Smooth muscle cell (in vitro differentiated cells): Measurements from ENCODE around the gene APLN. TPM values are rescaled to one million over a fixed set of nuclear protein-coding genes. Genes with fewer than 3 reads are reported as not detected.

Experiments used
- DNase-seq: peaks from one replicate; lab custom pipeline; 2025; ENCODE audit not compliant: unreplicated experiment; lab: John Stamatoyannopoulos, UW
- H2AFZ ChIP-seq: fragments of 200-600 bp; sonication (generic); 2 replicates; pipeline ENCODE4 v1.6.0; 2016; ENCODE audit warnings: antibody characterized with exemption, low read depth, mild to moderate bottlenecking
- H3F3A ChIP-seq: fragments of 200-600 bp; sonication (generic); 2 replicates; pipeline ENCODE4 v1.6.0; 2017; ENCODE audit warnings: antibody characterized with exemption, low read depth
- H3K27ac ChIP-seq: fragments of 200-600 bp; sonication (generic); 2 replicates; pipeline ENCODE4 v1.5.1; 2016; ENCODE audit warnings: low read depth, mild to moderate bottlenecking
- H3K27me3 ChIP-seq: fragments of 200-600 bp; sonication (generic); 2 replicates; pipeline ENCODE4 v1.6.1; 2016; ENCODE audit warnings: low read depth, mild to moderate bottlenecking
- H3K36me3 ChIP-seq: fragments of 200-600 bp; sonication (generic); 2 replicates; pipeline ENCODE4 v1.5.1; 2016; ENCODE audit warnings: low read depth
- H3K4me1 ChIP-seq: fragments of 200-600 bp; sonication (generic); 2 replicates; pipeline ENCODE4 v1.5.1; 2016; ENCODE audit warnings: low read depth
- H3K4me2 ChIP-seq: fragments of 200-600 bp; sonication (generic); 2 replicates; pipeline ENCODE4 v1.6.0; 2016; ENCODE audit warnings: mild to moderate bottlenecking
- H3K4me3 ChIP-seq: fragments of 200-600 bp; sonication (generic); 2 replicates; pipeline ENCODE4 v1.5.1; 2016; ENCODE audit warnings: mild to moderate bottlenecking
- H3K79me2 ChIP-seq: fragments of 200-600 bp; sonication (generic); 2 replicates; pipeline ENCODE4 v1.6.0; 2016; ENCODE audit warnings: low read depth, mild to moderate bottlenecking
- H3K9ac ChIP-seq: fragments of 200-600 bp; sonication (generic); 2 replicates; pipeline ENCODE4 v1.6.0; 2016; ENCODE audit warnings: low read depth
- H3K9me3 ChIP-seq: fragments of 200-600 bp; sonication (generic); replicated peaks from 2 replicates; pipeline ENCODE4 v1.5.1; 2016; ENCODE audit warnings: low read depth
- H4K20me1 ChIP-seq: fragments of 200-600 bp; sonication (generic); 2 replicates; pipeline ENCODE4 v1.6.0; 2016; ENCODE audit warnings: low read depth
- CTCF ChIP-seq: fragments of 200-600 bp; sonication (generic); IDR thresholded peaks from 2 replicates; pipeline ENCODE4 v1.5.1; 2017; ENCODE audit warnings: borderline replicate concordance, mild to moderate bottlenecking, antibody characterized with exemption; ENCODE audit not compliant: insufficient read depth, poor library complexity, severe bottlenecking
- WGBS: methylation state at CpG from one replicate; pipeline ENCODE4 v1.1.7; 2016; ENCODE audit warnings: low lambda C conversion rate; 5-methylcytosine and 5-hydroxymethylcytosine counted together
- polyA plus RNA-seq: library from polyadenylated mRNA; unstranded; fragments of >200 nt; fragmentation: Nextera tagmentation; extraction: Ambion mirVana; gene quantifications from 2 replicates; pipeline ENCODE4 v1.2.1, GENCODE V29; 2016
- total RNA-seq: library from RNA; depleted of rRNA; stranded (reverse); fragments of >200 nt; gene quantifications from 2 replicates; pipeline ENCODE4 v1.2.3, GENCODE V29; 2014

The APLN gene
- total and polyA plus RNA-seq, 2 experiments from 2014 or later = 0.04 to 0.78 TPM

GRCh38 chrX:129636175-129636681 lies 18.5 kb downstream of the APLN start:
- no peaks in the 10 kb centered on the region for H3K27me3 ChIP-seq
- H3K4me2 ChIP-seq = no peak overlapping the region
- no peaks in the 10 kb centered on the region for H3K9me3 ChIP-seq
- H3F3A ChIP-seq = no peaks in the 10 kb centered on the region
- TF ChIP-seq CTCF = no peak
- 80% methylated on average over 8 of the region's 8 CpGs for WGBS
- no peak overlapping the region for H2AFZ ChIP-seq
- H4K20me1 ChIP-seq = no peaks in the 10 kb centered on the region
- no peaks in the 10 kb centered on the region for H3K4me1 ChIP-seq
- H3K36me3 ChIP-seq = no peaks in the 10 kb centered on the region
- no peak overlapping the region for H3K4me3 ChIP-seq
- H3K9ac ChIP-seq = no peak overlapping the region
- no peak overlapping the region for H3K27ac ChIP-seq
- no peaks in the 10 kb centered on the region for H3K79me2 ChIP-seq
- DNase-seq = no peak

GRCh38 chrX:129634541-129634940 lies 20.2 kb downstream of the APLN start:
- H3K9ac ChIP-seq = no peak overlapping the region
- H4K20me1 ChIP-seq = no peaks in the 10 kb centered on the region
- H3K4me1 ChIP-seq = no peaks in the 10 kb centered on the region
- no peak for TF ChIP-seq CTCF
- H3K27ac ChIP-seq = no peak overlapping the region
- WGBS = 79% methylated on average over 7 of the region's 7 CpGs
- H3K36me3 ChIP-seq = no peaks in the 10 kb centered on the region
- no peaks in the 10 kb centered on the region for H3K9me3 ChIP-seq
- H2AFZ ChIP-seq = no peak overlapping the region
- no peaks in the 10 kb centered on the region for H3K27me3 ChIP-seq
- H3K4me2 ChIP-seq = no peak overlapping the region
- H3K4me3 ChIP-seq = no peak overlapping the region
- H3K79me2 ChIP-seq = no peaks in the 10 kb centered on the region
- no peak for DNase-seq
- H3F3A ChIP-seq = no peaks in the 10 kb centered on the region

GRCh38 chrX:129632443-129632842 lies 22.3 kb downstream of the APLN start:
- WGBS = 72% methylated on average over 7 of the region's 7 CpGs
- Histone ChIP-seq H3K4me3 (no peak overlapping the region), H3K27me3 (no peaks in the 10 kb centered on the region), H3K27ac (no peak overlapping the region), H4K20me1 (no peaks in the 10 kb centered on the region), H3K4me2 (no peak overlapping the region), H3K36me3 (no peaks in the 10 kb centered on the region), H3K4me1 (no peaks in the 10 kb centered on the region), H3F3A (no peaks in the 10 kb centered on the region), H3K79me2 (no peaks in the 10 kb centered on the region), H2AFZ (no peak overlapping the region), H3K9ac (no peak overlapping the region), H3K9me3 (no peaks in the 10 kb centered on the region)
- no peak for DNase-seq
- TF ChIP-seq CTCF = no peak

GRCh38 chrX:129631849-129632248 lies 22.9 kb downstream of the APLN start:
- Histone ChIP-seq H3F3A (no peaks in the 10 kb centered on the region), H3K9ac (no peak overlapping the region), H3K27ac (no peak overlapping the region), H4K20me1 (no peaks in the 10 kb centered on the region), H3K4me3 (no peak overlapping the region), H2AFZ (no peak overlapping the region), H3K79me2 (no peaks in the 10 kb centered on the region), H3K36me3 (no peaks in the 10 kb centered on the region), H3K27me3 (no peaks in the 10 kb centered on the region), H3K9me3 (no peaks in the 10 kb centered on the region), H3K4me2 (no peak overlapping the region), H3K4me1 (no peaks in the 10 kb centered on the region)
- WGBS = 86% methylated on average over 5 of the region's 5 CpGs
- DNase-seq = no peak
- no peak for TF ChIP-seq CTCF
